GM12891 (cell line): ENCODE measurements around the gene SETBP1.

Experiments used
- PAX5 ChIP-seq: IDR thresholded peaks from 2 replicates; pipeline ENCODE4 v1.6.1; 2011; ENCODE audit warnings: low read length, moderate library complexity, mild to moderate bottlenecking; ENCODE audit not compliant: insufficient read depth, severe bottlenecking
- POLR2A ChIP-seq: IDR thresholded peaks from 2 replicates; pipeline ENCODE4 v1.6.1; 2011; ENCODE audit warnings: low read depth, low read length, control low read depth
- POLR2AphosphoS5 ChIP-seq: IDR thresholded peaks from 2 replicates; pipeline ENCODE4 v1.6.1; 2011; ENCODE audit warnings: low read depth, low read length, control low read depth
- SPI1 ChIP-seq: IDR thresholded peaks from 2 replicates; pipeline ENCODE4 v1.6.1; 2011; ENCODE audit warnings: low read depth, low read length, control low read depth
- TAF1 ChIP-seq: IDR thresholded peaks from 2 replicates; pipeline ENCODE4 v1.6.1; 2011; ENCODE audit warnings: low read depth, low read length, control low read depth

DNA sequence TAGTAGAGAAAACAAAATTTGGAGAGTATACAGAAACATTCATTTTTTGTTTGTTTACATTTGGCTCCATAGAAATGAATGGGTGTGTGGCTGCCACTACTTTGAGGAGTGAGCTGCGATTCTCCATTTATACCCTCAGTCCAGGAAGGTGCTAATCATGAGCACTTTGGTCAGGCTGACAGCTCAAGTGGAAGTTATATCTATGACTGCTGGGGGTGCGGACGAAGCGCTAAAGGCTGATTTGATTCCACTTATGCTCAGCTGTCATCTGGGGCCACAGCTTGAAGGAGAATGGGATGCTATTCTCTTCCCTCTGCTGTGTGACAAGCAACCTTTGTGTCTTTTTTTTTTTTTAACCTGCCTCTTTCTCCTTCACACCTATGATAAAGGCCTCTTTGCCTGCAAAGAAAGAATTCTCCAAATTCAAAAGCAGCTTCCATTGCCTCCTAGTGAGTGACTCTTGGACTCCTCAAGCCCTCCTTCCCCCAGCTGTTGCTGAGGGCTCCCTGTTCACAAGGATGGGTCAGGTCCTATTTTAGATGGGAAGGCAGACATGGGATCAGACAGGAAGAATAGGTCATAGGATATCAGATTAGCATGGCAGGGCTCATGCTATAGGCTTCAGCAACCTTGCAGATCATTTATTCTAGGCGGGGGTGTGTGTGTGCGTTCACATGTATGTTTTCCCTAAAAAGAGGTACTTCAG, 201.6 kb downstream of the SETBP1 start:
- no peak for TF ChIP-seq POLR2AphosphoS5
- TF ChIP-seq POLR2A, result no peak
- TF ChIP-seq TAF1, result no peak
- no peak for TF ChIP-seq PAX5
- no peak for TF ChIP-seq SPI1
